ENCODE data around the gene TMEM198. TPM values are rescaled to one million over a fixed set of nuclear protein-coding genes. Genes with fewer than 3 reads are reported as not detected.

The TMEM198 gene
- total RNA-seq, 1 experiment from 2014 or later, result 2.3 TPM

Small RNA genes lying within 50 kb of the gene (microRNA-seq; reads per million reads assigned to microRNA genes)
- not detected for gene MIR3132 (ENCODE audit: unreplicated experiment)

Other genes starting within 250 kb of the TMEM198 start
- not detected for gene PTPRN, start 234.6 kb upstream of the TMEM198 start, total RNA-seq (2021; ENCODE audit: unreplicated experiment)
- not detected for gene RESP18, start 211.3 kb upstream of the TMEM198 start, total RNA-seq (2021; ENCODE audit: unreplicated experiment)
- gene DNPEP, start 156.1 kb upstream of the TMEM198 start, total RNA-seq (2021; ENCODE audit: unreplicated experiment), result 107 TPM
- 0.69 TPM for gene DES, start 125.7 kb upstream of the TMEM198 start, total RNA-seq (2021; ENCODE audit: unreplicated experiment)
- gene SPEG, start 109.2 kb upstream of the TMEM198 start, total RNA-seq (2021; ENCODE audit: unreplicated experiment), result 3.4 TPM
- 66.2 TPM for gene GMPPA, start 45.1 kb upstream of the TMEM198 start, total RNA-seq (2021; ENCODE audit: unreplicated experiment)
- 0.21 TPM for gene ASIC4, start 29.5 kb upstream of the TMEM198 start, total RNA-seq (2021; ENCODE audit: unreplicated experiment)
- gene CHPF, start 219 bp upstream of the TMEM198 start, total RNA-seq (2021; ENCODE audit: unreplicated experiment), result 17.5 TPM
- gene OBSL1, start 27.5 kb downstream of the TMEM198 start, total RNA-seq (2021; ENCODE audit: unreplicated experiment), result 25.5 TPM
- gene INHA, start 28.3 kb downstream of the TMEM198 start, total RNA-seq (2021; ENCODE audit: unreplicated experiment), result 1.2 TPM
- gene STK11IP, start 53.8 kb downstream of the TMEM198 start, total RNA-seq (2021; ENCODE audit: unreplicated experiment), result 48.2 TPM
- gene SLC4A3, start 83.6 kb downstream of the TMEM198 start, total RNA-seq (2021; ENCODE audit: unreplicated experiment), result 13.5 TPM